H4 (cell line): Measurements from ENCODE around the gene ULK1. TPM values are rescaled to one million over a fixed set of nuclear protein-coding genes. Genes with fewer than 3 reads are reported as not detected.
"Not testable (repeated sequence)": the region's sequence is repeated elsewhere in the genome, so short reads cannot be mapped to it uniquely, and the experiment has no call there.

Experiments used
- DNase-seq: peaks from one replicate; pipeline ENCODE4 v3.0.0-alpha.2; 2015; ENCODE audit warnings: low spot score
- total RNA-seq: library from RNA; depleted of rRNA; stranded (reverse); fragments of >200 nt; shearing (Covaris generic); gene quantifications from 2 replicates; pipeline ENCODE4 v1.2.3, GENCODE V29; 2014

ULK1 gene
- total RNA-seq, 1 experiment from 2014 or later: 1.9 TPM

GRCh38 chr12:131941987-131942341 lies 47.5 kb downstream of the ULK1 start:
- DNase-seq: no peak

GRCh38 chr12:131942671-131943070 lies 48.2 kb downstream of the ULK1 start:
- DNase-seq: no peak

GRCh38 chr12:131943389-131943788 lies 49.0 kb downstream of the ULK1 start:
- no peak for DNase-seq

GRCh38 chr12:131943876-131944275 lies 49.5 kb downstream of the ULK1 start:
- no peak for DNase-seq

GRCh38 chr12:131944601-131945251 lies 50.3 kb downstream of the ULK1 start:
- DNase-seq: no peak

- DNase-seq: no peak
Observed at GRCh38 chr12:131946757-131947156, 52.3 kb downstream of the ULK1 start.

GRCh38 chr12:131947482-131948027 lies 53.1 kb downstream of the ULK1 start:
- no peak for DNase-seq

- DNase-seq: no peak
Observed at GRCh38 chr12:131948166-131948712, 53.8 kb downstream of the ULK1 start.

GRCh38 chr12:131948713-131949430 lies 54.5 kb downstream of the ULK1 start:
- DNase-seq: not testable (repeated sequence)

- DNase-seq: peak; percentile 86
Observed at GRCh38 chr12:131949431-131950181, 55.2 kb downstream of the ULK1 start, which contains the start of gene EP400. Gene EP400, plus strand, starts transcription at chr12:131949942. Its CDS starts 10,678 bp downstream, at chr12:131960620.

GRCh38 chr12:131950182-131950913 lies 55.9 kb downstream of the ULK1 start:
- no peak for DNase-seq

GRCh38 chr12:131953810-131954209 lies 59.4 kb downstream of the ULK1 start:
- DNase-seq: not testable (repeated sequence)

GRCh38 chr12:131954460-131954859 lies 60.0 kb downstream of the ULK1 start:
- not testable (repeated sequence) for DNase-seq

- no peak for DNase-seq
Observed at GRCh38 chr12:131959116-131959515, 64.7 kb downstream of the ULK1 start.

- DNase-seq: no peak
Observed at GRCh38 chr12:131959641-131960589, 65.5 kb downstream of the ULK1 start.

GRCh38 chr12:131960590-131961325 lies 66.3 kb downstream of the ULK1 start:
- DNase-seq: not testable (repeated sequence)

GRCh38 chr12:131961328-131961727 lies 66.9 kb downstream of the ULK1 start:
- DNase-seq: not testable (repeated sequence)

- DNase-seq: no peak
Observed at GRCh38 chr12:131962069-131962468, 67.6 kb downstream of the ULK1 start.

GRCh38 chr12:131963381-131963780 lies 69.0 kb downstream of the ULK1 start:
- no peak for DNase-seq
